ENCODE data around the gene DCTN4. TPM values are rescaled to one million over a fixed set of nuclear protein-coding genes. Genes with fewer than 3 reads are reported as not detected.
A peak's percentile ranks its signal among the peaks of the same experiment; 100 is the strongest.

The DCTN4 gene
- total RNA-seq, 5 donors from 2014 or later (not counting 1 experiment from before 2014, with no cell fraction given), result 36.9 to 79.8 (median 38.4) TPM

DNA sequence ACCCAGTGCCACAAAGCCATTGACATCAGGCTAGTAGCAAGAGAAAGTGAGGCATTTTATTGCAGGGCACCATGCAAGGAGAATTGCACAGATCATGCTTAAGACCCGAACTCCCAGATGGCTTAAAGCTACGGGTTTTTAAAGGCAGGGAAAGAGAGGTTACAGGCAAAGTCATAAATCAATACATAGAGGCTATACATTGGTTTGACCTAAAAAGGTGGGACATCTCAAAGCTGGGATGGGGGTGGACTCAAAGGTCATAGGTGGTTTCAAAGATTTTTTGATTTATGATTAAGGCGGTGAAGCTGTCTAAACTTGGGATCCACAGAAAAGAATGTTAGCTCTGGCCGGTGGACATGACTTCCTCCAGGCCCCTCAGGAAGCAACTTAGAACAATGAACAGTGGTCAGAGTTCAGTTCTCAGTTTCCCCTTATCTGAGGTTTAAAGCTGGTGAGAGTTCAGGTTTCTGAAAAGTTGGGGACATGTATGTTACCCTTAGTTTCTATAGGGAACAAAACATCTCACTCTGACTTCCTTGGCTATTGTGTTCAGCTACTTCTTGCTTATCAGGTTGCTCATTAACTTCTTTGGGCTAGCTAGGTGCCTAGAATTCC lies 51.9 kb downstream of the DCTN4 start:
- peaks cover 0 to 7% (median 2%) of the 10 kb centered on the region in 3 donors for H3K4me1 Mint-ChIP-seq
- ChIA-PET CTCF (interaction anchor here in 1 of 2 donors (0.5 kb wide), 1 partner anchor 274 kb away, joined by 3 read pairs; no protein-coding TSS in a partner anchor), POLR2A (no interaction called here)
- DNase-seq, result no peak
- no peak overlapping the region for H3K4me3 ChIP-seq (ENCODE audit: control insufficient read depth in 1 of 2, extremely low read depth in 1 of 2, low read length in 1 of 2)
- H3K36me3 Mint-ChIP-seq, result peaks cover 31% of the 10 kb centered on the region
- no peak overlapping the region for H3K27ac Mint-ChIP-seq
- no peak overlapping the region for H3K4me3 Mint-ChIP-seq
- H3K27me3 Mint-ChIP-seq, result no peaks in the 10 kb centered on the region
- no peaks in the 10 kb centered on the region for H3K9me3 Mint-ChIP-seq
- peaks cover 0 to 33% of the 10 kb centered on the region in 2 donors for H3K36me3 ChIP-seq (ENCODE audit: control insufficient read depth in 2 of 2, extremely low read depth in 1 of 2, insufficient read depth in 1 of 2, low read length in 1 of 2)
- no peak overlapping the region for H3K27ac ChIP-seq (ENCODE audit: low read length)
- whole genome bisulfite sequencing (ENCODE audit: insufficient coverage), result 67% methylated on average over 1 of the region's 4 CpGs
- no peaks in the 10 kb centered on the region for H3K4me1 ChIP-seq (ENCODE audit: control insufficient read depth in 1 of 2, extremely low read depth in 1 of 2, insufficient read depth in 2 of 2, low read length in 2 of 2)
- no peaks in the 10 kb centered on the region for H3K9me3 ChIP-seq
- no peaks in the 10 kb centered on the region for H3K27me3 ChIP-seq (replicated peaks in 1 of 2; ENCODE audit: control insufficient read depth in 2 of 2, extremely low read depth in 1 of 2, insufficient read depth in 2 of 2, low read length in 1 of 2)
- ATAC-seq (replicated peaks in 1 of 4), result no peak

DNA sequence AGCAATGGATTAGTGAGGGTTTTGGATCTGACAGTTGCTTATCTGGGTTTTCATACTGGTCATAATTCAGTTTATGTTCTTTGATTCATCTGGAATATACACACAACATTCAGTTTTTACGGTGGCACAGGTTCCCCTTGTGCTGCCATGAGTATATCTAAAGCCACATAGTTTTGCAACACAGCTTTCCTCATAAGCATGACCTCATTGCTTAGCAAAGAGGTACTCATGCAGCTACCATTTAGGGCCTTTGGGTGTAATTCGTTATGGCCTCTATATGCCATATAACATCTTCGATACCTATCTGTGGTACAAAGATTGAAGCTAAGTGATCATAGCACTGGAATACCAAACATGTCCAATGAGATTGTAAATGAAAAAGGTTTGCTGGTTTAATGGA lies 55.1 kb downstream of the DCTN4 start:
- no peaks in the 10 kb centered on the region for H3K27me3 Mint-ChIP-seq
- H3K9me3 Mint-ChIP-seq, result no peaks in the 10 kb centered on the region
- Histone ChIP-seq H3K9me3 (no peaks in the 10 kb centered on the region), H3K4me1 (ENCODE audit: control insufficient read depth in 1 of 2, extremely low read depth in 1 of 2, insufficient read depth in 2 of 2, low read length in 2 of 2) (peaks cover 9 to 14% of the 10 kb centered on the region in 2 experiments), H3K27ac (ENCODE audit: low read length) (no peak overlapping the region), H3K27me3 (replicated peaks in 1 of 2; ENCODE audit: control insufficient read depth in 2 of 2, extremely low read depth in 1 of 2, insufficient read depth in 2 of 2, low read length in 1 of 2) (no peaks in the 10 kb centered on the region), H3K36me3 (ENCODE audit: control insufficient read depth in 2 of 2, extremely low read depth in 1 of 2, insufficient read depth in 1 of 2, low read length in 1 of 2) (peaks cover 0 to 18% of the 10 kb centered on the region in 2 donors), H3K4me3 (ENCODE audit: control insufficient read depth in 1 of 2, extremely low read depth in 1 of 2, low read length in 1 of 2) (no peak overlapping the region)
- CTCF ChIA-PET, result interaction anchor here (0.6 to 1.1 kb wide), 7 partner anchors 32 to 1046 kb away, joined by 3 to 5 read pairs (median 3); no protein-coding TSS in a partner anchor
- H3K4me3 Mint-ChIP-seq, result no peak overlapping the region
- ATAC-seq (replicated peaks in 1 of 4), result no peak
- peaks cover 12% of the 10 kb centered on the region for H3K36me3 Mint-ChIP-seq
- WGBS (ENCODE audit: insufficient coverage), result 100% methylated on average over 1 of the region's 3 CpGs
- H3K4me1 Mint-ChIP-seq, result peaks cover 0 to 10% (median 5%) of the 10 kb centered on the region in 3 donors
- H3K27ac Mint-ChIP-seq, result no peak overlapping the region
- POLR2A ChIA-PET, result interaction anchor here in 1 of 2 donors (0.5 to 1.1 kb wide), 3 partner anchors 11 to 1068 kb away, joined by 3 to 6 read pairs (median 4); partner anchors contain the start of gene G3BP1
- DNase-seq, result no peak

DNA sequence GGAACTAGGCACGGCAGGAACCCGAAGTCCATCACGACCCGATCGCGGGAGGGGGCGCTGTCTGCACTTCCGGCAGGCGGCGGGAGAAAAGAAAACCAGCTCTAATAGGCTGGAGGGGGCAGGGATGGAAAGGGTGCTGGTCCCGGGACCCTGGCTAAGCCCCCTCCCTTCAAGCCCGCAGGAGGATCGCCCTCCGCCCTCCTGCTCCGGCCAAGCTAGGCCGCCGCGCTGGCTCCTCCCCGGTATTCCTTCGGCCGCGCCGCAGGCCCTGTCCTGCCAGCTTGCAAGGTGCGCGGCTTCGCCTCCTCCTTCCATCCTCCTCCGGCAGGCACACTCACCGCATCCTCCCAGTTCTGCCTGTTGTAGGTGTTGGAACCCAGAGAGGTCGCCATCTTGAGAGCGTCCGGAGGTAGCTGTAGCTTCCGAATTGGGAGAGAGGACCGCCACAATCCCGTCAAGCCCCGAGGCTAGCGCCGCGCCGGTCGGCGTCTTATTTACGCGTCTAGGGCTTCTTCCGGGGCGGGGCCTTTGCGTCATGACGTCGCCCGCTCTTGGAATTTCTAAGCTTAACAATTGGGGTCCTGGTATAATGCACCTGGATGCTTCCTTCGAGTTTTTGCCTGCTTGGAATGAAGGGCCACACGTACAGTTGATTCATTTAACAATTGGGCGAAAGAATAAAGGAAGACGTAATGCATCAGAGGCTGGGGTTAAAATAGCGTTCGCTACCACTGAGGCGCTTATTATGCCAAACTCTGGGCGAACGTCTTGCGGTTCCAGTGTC lies 58.0 kb downstream of the DCTN4 start, which contains the start of gene RBM22:
RBM22 (minus strand) TSS at position 469 of the 784 bp plus-strand sequence; CDS start at position 392, 77 bp downstream.
- Histone ChIP-seq H3K9me3 (no peaks in the 10 kb centered on the region), H3K4me1 (ENCODE audit: control insufficient read depth in 1 of 2, extremely low read depth in 1 of 2, insufficient read depth in 2 of 2, low read length in 2 of 2) (peaks cover 9 to 14% of the 10 kb centered on the region in 2 experiments), H3K27ac (ENCODE audit: low read length) (peak within 1 kb of the TSS; percentile 98), H3K36me3 (ENCODE audit: control insufficient read depth in 2 of 2, extremely low read depth in 1 of 2, insufficient read depth in 1 of 2, low read length in 1 of 2) (peaks cover 11 to 39% of the 10 kb centered on the region in 2 donors), H3K4me3 (ENCODE audit: control insufficient read depth in 1 of 2, extremely low read depth in 1 of 2, low read length in 1 of 2) (peak within 1 kb of the TSS; percentile 92 to 98), H3K27me3 (replicated peaks in 1 of 2; ENCODE audit: control insufficient read depth in 2 of 2, extremely low read depth in 1 of 2, insufficient read depth in 2 of 2, low read length in 1 of 2) (no peaks in the 10 kb centered on the region)
- Mint-ChIP-seq H3K36me3 (peaks cover 23% of the 10 kb centered on the region), H3K27ac (no peak within 1 kb of the TSS), H3K27me3 (no peaks in the 10 kb centered on the region), H3K4me1 (peaks cover 0 to 11% (median 5%) of the 10 kb centered on the region in 3 donors), H3K9me3 (no peaks in the 10 kb centered on the region), H3K4me3 (no peak within 1 kb of the TSS)
- peak; percentile 82 to 96 (median 91) for DNase-seq
- CTCF ChIA-PET, result interaction anchor here (0.7 to 2.7 kb wide), 29 partner anchors 8 to 552 kb away, joined by 3 to 53 read pairs (median 4); partner anchors contain the start of genes SMIM3 (in 2 of the 2), CD74 (in 1 of the 2), DCTN4 (in 1 of the 2) and IRGM (in 1 of the 2)
- POLR2A ChIA-PET, result interaction anchor here (0.5 to 2.7 kb wide), 20 partner anchors 8 to 513 kb away, joined by 3 to 21 read pairs (median 4); partner anchors contain the start of genes DCTN4 (in 2 of the 2), CD74 (in 1 of the 2), IRGM (in 1 of the 2) and RPS14 (in 1 of the 2)
- under 1% methylated on average over 57 of the region's 59 CpGs for WGBS (ENCODE audit: insufficient coverage)
- peak; percentile 96 for ATAC-seq (replicated peaks in 1 of 4)

DNA sequence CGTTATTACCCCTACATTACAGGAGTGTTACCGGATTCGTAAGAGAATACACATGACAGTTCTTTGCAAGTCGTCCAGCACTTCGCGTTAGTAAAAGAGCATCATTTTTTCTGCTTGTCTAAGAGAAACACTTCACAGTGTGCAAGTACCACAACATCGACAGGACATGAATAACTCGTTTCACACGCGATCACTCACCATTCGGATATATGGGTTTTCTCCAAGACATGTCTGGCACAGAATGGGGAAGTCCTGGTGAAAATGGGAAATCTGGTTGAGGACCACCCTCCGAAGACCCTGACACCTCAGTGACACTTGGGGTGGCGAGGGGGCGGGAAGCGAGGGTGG lies 58.6 kb downstream of the DCTN4 start:
- CTCF ChIA-PET, result interaction anchor here (0.5 to 2.7 kb wide), 22 partner anchors 8 to 513 kb away, joined by 3 to 53 read pairs (median 4); partner anchors contain the start of genes SMIM3 (in 2 of the 2), DCTN4 (in 1 of the 2) and IRGM (in 1 of the 2)
- 9% methylated on average over 9 of the region's 15 CpGs for WGBS (ENCODE audit: insufficient coverage)
- H3K36me3 Mint-ChIP-seq, result peaks cover 28% of the 10 kb centered on the region
- no peak overlapping the region for H3K4me3 Mint-ChIP-seq
- peak in 2 of 4 experiments; percentile 11 to 13 for ATAC-seq (replicated peaks in 1 of 4)
- H3K9me3 Mint-ChIP-seq, result no peaks in the 10 kb centered on the region
- Histone ChIP-seq H3K4me3 (ENCODE audit: control insufficient read depth in 1 of 2, extremely low read depth in 1 of 2, low read length in 1 of 2) (peak overlapping the region; percentile 92 to 98), H3K36me3 (ENCODE audit: control insufficient read depth in 2 of 2, extremely low read depth in 1 of 2, insufficient read depth in 1 of 2, low read length in 1 of 2) (peaks cover 15 to 44% of the 10 kb centered on the region in 2 donors), H3K27me3 (replicated peaks in 1 of 2; ENCODE audit: control insufficient read depth in 2 of 2, extremely low read depth in 1 of 2, insufficient read depth in 2 of 2, low read length in 1 of 2) (no peaks in the 10 kb centered on the region), H3K9me3 (no peaks in the 10 kb centered on the region), H3K27ac (ENCODE audit: low read length) (peak overlapping the region; percentile 98), H3K4me1 (ENCODE audit: control insufficient read depth in 1 of 2, extremely low read depth in 1 of 2, insufficient read depth in 2 of 2, low read length in 2 of 2) (peaks cover 9 to 14% of the 10 kb centered on the region in 2 experiments)
- DNase-seq, result no peak
- H3K27ac Mint-ChIP-seq, result no peak overlapping the region
- POLR2A ChIA-PET, result interaction anchor here (1.0 to 2.7 kb wide), 10 partner anchors 8 to 287 kb away, joined by 3 to 21 read pairs (median 5); partner anchors contain the start of genes DCTN4 (in 2 of the 2), CD74 (in 1 of the 2), IRGM (in 1 of the 2) and RPS14 (in 1 of the 2)
- no peaks in the 10 kb centered on the region for H3K27me3 Mint-ChIP-seq
- H3K4me1 Mint-ChIP-seq, result peaks cover 0 to 11% (median 5%) of the 10 kb centered on the region in 3 donors

DNA sequence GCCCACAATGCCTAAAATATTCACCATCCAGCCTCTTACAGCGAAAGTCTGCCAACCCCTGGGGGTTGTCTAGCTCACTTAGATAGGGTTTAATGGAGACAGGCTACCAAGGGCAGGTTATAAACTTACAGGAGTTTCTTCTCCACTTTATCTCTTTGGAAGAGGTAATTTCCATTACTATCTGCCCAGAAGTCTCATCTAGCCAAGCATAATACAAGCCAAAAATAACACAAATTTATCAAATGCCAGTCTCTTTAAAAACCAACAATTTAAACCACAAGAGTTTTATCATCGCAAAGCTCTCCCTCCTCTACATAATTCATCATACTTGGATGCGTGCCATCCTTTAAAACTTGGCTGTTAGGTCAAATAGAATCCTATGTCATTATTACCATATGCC lies 64.2 kb downstream of the DCTN4 start:
- ChIA-PET CTCF (interaction anchor here in 1 of 2 donors (1.2 kb wide), 1 partner anchor 145 kb away, joined by 3 read pairs; no protein-coding TSS in a partner anchor), POLR2A (interaction anchor here in 1 of 2 donors (0.5 kb wide), 1 partner anchor 1160 kb away, joined by 8 read pairs; no protein-coding TSS in a partner anchor)
- peaks cover 22 to 89% of the 10 kb centered on the region in 2 donors for H3K36me3 ChIP-seq (ENCODE audit: control insufficient read depth in 2 of 2, extremely low read depth in 1 of 2, insufficient read depth in 1 of 2, low read length in 1 of 2)
- Mint-ChIP-seq H3K36me3 (peaks cover 75% of the 10 kb centered on the region), H3K4me1 (peaks cover 0 to 2% (median 0%) of the 10 kb centered on the region in 3 donors), H3K9me3 (no peaks in the 10 kb centered on the region), H3K4me3 (no peak overlapping the region), H3K27me3 (no peaks in the 10 kb centered on the region), H3K27ac (no peak overlapping the region)
- ATAC-seq (replicated peaks in 1 of 4) (no peak), DNase-seq (no peak)
- WGBS (ENCODE audit: insufficient coverage), result 94% methylated on average over 2 of the region's 3 CpGs
- no peaks in the 10 kb centered on the region for H3K27me3 ChIP-seq (replicated peaks in 1 of 2; ENCODE audit: control insufficient read depth in 2 of 2, extremely low read depth in 1 of 2, insufficient read depth in 2 of 2, low read length in 1 of 2)
- H3K4me3 ChIP-seq (ENCODE audit: control insufficient read depth in 1 of 2, extremely low read depth in 1 of 2, low read length in 1 of 2), result no peak overlapping the region
- no peaks in the 10 kb centered on the region for H3K9me3 ChIP-seq
- no peak overlapping the region for H3K27ac ChIP-seq (ENCODE audit: low read length)
- H3K4me1 ChIP-seq (ENCODE audit: control insufficient read depth in 1 of 2, extremely low read depth in 1 of 2, insufficient read depth in 2 of 2, low read length in 2 of 2), result peaks cover 3 to 4% of the 10 kb centered on the region in 2 experiments
